ENCODE results near the gene KASH5.

- TF ChIP-seq PHF8 (conservative IDR thresholded peaks at IDR 0.05; ENCODE audit: low read depth, low read length): no peak
- no peak for TF ChIP-seq POLR2A (IDR thresholded peaks at IDR 0.05; ENCODE audit: control extremely low read depth in 1 of 2, low read depth in 2 of 2, low read length in 2 of 2)
- TF ChIP-seq SP2 (IDR thresholded peaks at IDR 0.05; ENCODE audit: low read length): no peak
- TF ChIP-seq EZH2 (IDR thresholded peaks at IDR 0.05; ENCODE audit: low read depth, low read length, severe bottlenecking): no peak
- TF ChIP-seq CTCF (IDR thresholded peaks at IDR 0.05; ENCODE audit: control extremely low read depth in 1 of 3, insufficient read depth in 1 of 3, low read depth in 1 of 3, low read length in 3 of 3): no peak
- TF ChIP-seq POLR2AphosphoS5 (IDR thresholded peaks at IDR 0.05; ENCODE audit: low read depth, low read length): no peak
- no peak for TF ChIP-seq MAX (IDR thresholded peaks at IDR 0.05)
- no peak for TF ChIP-seq RAD21 (IDR thresholded peaks at IDR 0.05 in 1 of 2, conservative IDR thresholded peaks at IDR 0.05 in 1 of 2; ENCODE audit: low read depth in 2 of 2, low read length in 2 of 2)
- TF ChIP-seq JUN (IDR thresholded peaks at IDR 0.05; ENCODE audit: low read depth, low read length): no peak
- no peak for TF ChIP-seq SIN3A (conservative IDR thresholded peaks at IDR 0.05 in 1 of 2, IDR thresholded peaks at IDR 0.05 in 1 of 2; ENCODE audit: low read depth in 1 of 2, low read length in 2 of 2)
Observed at GRCh38 chr19:49390929-49391359, 2.9 kb downstream of the KASH5 start.
